Liver (tissue), 9 donors: ENCODE results near the gene B2M. TPM values are rescaled to one million over a fixed set of nuclear protein-coding genes. Genes with fewer than 3 reads are reported as not detected.

Experiments
- DNase-seq: peaks from one replicate; pipeline ENCODE4 v3.0.0-alpha.2; 2017; ENCODE audit warnings: low spot score
- H3K27ac ChIP-seq, 2 donors: one replicate each; pipeline ENCODE4 v1.7.0; 2013; ENCODE audit warnings: inconsistent platforms in 2 of 2, low read length in 2 of 2, control low read depth in 1 of 2, low read depth in 1 of 2, mild to moderate bottlenecking in 1 of 2
- H3K27me3 ChIP-seq, 4 donors: one replicate each; pipeline versions ENCODE4 v1.6.1 to v1.7.0; 2013; ENCODE audit warnings: low read length in 3 of 4, inconsistent platforms in 1 of 4, mild to moderate bottlenecking in 1 of 4, moderate library complexity in 1 of 4; ENCODE audit not compliant: control insufficient read depth in 4 of 4, insufficient read depth in 4 of 4
- H3K36me3 ChIP-seq, 4 donors: one replicate each; pipeline versions ENCODE4 v1.6.1 to v1.7.0; 2013; ENCODE audit warnings: low read length in 3 of 4, mild to moderate bottlenecking in 3 of 4, low read depth in 1 of 4, moderate library complexity in 1 of 4; ENCODE audit not compliant: control insufficient read depth in 4 of 4, insufficient read depth in 3 of 4
- H3K4me1 ChIP-seq, 4 donors: one replicate each; pipeline versions ENCODE4 v1.6.1 to v1.7.0; 2013; ENCODE audit warnings: low read length in 3 of 4, mild to moderate bottlenecking in 3 of 4, moderate library complexity in 1 of 4; ENCODE audit not compliant: control insufficient read depth in 4 of 4, insufficient read depth in 4 of 4
- H3K4me3 ChIP-seq, 3 donors: one replicate each; pipeline versions ENCODE4 v1.6.1 to v1.7.0; 2013; ENCODE audit warnings: low read length in 3 of 3, control low read depth in 1 of 3, low read depth in 1 of 3, mild to moderate bottlenecking in 1 of 3
- H3K9ac ChIP-seq, 2 donors: one replicate each; pipeline ENCODE4 v1.7.0; 2013; ENCODE audit warnings: low read length in 2 of 2, mild to moderate bottlenecking in 2 of 2, moderate library complexity in 2 of 2, control low read depth in 1 of 2, low read depth in 1 of 2
- H3K9me3 ChIP-seq, 4 donors: one replicate each; pipeline versions ENCODE4 v1.6.1 to v1.7.0; 2013; ENCODE audit warnings: low read length in 3 of 4; ENCODE audit not compliant: control insufficient read depth in 4 of 4
- CTCF ChIP-seq: fragments of 150-350 bp; IDR thresholded peaks from 2 replicates; pipeline ENCODE4 v1.5.1; 2017; ENCODE audit warnings: improper control_type of control experiment, low read depth, low read length; ENCODE audit not compliant: missing input control
- FOXA1 ChIP-seq: IDR thresholded peaks from 2 replicates; pipeline ENCODE4 v1.6.1; 2016; ENCODE audit warnings: antibody characterized with exemption
- FOXA2 ChIP-seq: IDR thresholded peaks from 2 replicates; pipeline ENCODE4 v1.6.1; 2016; ENCODE audit warnings: antibody characterized with exemption
- GABPA ChIP-seq, 2 donors: IDR thresholded peaks in 1 of 2; conservative IDR thresholded peaks in 1 of 2; 2 replicates each; pipeline ENCODE4 v1.6.1; 2016; ENCODE audit warnings: antibody characterized with exemption in 2 of 2, mild to moderate bottlenecking in 1 of 2, moderate library complexity in 1 of 2
- HNF4G ChIP-seq: IDR thresholded peaks from 2 replicates; pipeline ENCODE4 v1.6.1; 2016; ENCODE audit warnings: antibody characterized with exemption
- JUND ChIP-seq, 2 donors: IDR thresholded peaks; 2 replicates each; pipeline ENCODE4 v1.6.1; 2016; ENCODE audit warnings: antibody characterized with exemption in 2 of 2
- MAX ChIP-seq: IDR thresholded peaks from 2 replicates; pipeline ENCODE4 v1.6.1; 2016; ENCODE audit warnings: antibody characterized with exemption
- RAD21 ChIP-seq, 2 donors: IDR thresholded peaks; 2 replicates each; pipeline ENCODE4 v1.6.1; 2016; ENCODE audit warnings: antibody characterized with exemption in 2 of 2, mild to moderate bottlenecking in 2 of 2
- RXRA ChIP-seq, 2 donors: IDR thresholded peaks; 2 replicates each; pipeline ENCODE4 v1.6.1; 2017 to 2018; ENCODE audit warnings: antibody characterized with exemption in 2 of 2, mild to moderate bottlenecking in 1 of 2
- TAF1 ChIP-seq: conservative IDR thresholded peaks from 2 replicates; pipeline ENCODE4 v1.6.1; 2016; ENCODE audit warnings: antibody characterized with exemption, mild to moderate bottlenecking
- YY1 ChIP-seq: IDR thresholded peaks from 2 replicates; pipeline ENCODE4 v1.6.1; 2016; ENCODE audit warnings: antibody characterized with exemption, mild to moderate bottlenecking
- WGBS: extraction: QIAGEN DNeasy Blood & Tissue Kit; methylation state at CpG from one replicate; pipeline ENCODE4 v1.1.7; 2013; 5-methylcytosine and 5-hydroxymethylcytosine counted together
- polyA plus RNA-seq, 2 donors: library from polyadenylated mRNA; stranded (reverse) in 1 of 2; unstranded in 1 of 2; fragments of 200-250 nt in 1 of 2; fragments of >200 nt in 1 of 2; fragmentation: Nextera tagmentation in 1 of 2; extraction: Ambion mirVana in 1 of 2; gene quantifications; one replicate each; pipeline versions ENCODE4 v1.2.1 to v1.2.3, GENCODE V29; 2013 to 2015
- total RNA-seq, 2 donors: library from RNA; depleted of rRNA; stranded (reverse); fragments of >200 nt; gene quantifications; one replicate each; pipeline ENCODE4 v1.2.3, GENCODE V29; 2014
- TF ChIP-seq, protein P1 (sequence below): IDR thresholded peaks from 2 replicates; pipeline ENCODE4 v1.6.1; 2016; ENCODE audit warnings: antibody characterized with exemption
- TF ChIP-seq, protein P2 (sequence below): IDR thresholded peaks from 2 replicates; pipeline ENCODE4 v1.6.1; 2016; ENCODE audit warnings: antibody characterized with exemption
- donor health status: healthy.
- donor health status: healthy.
- donor health status: healthy.
- donor health status: healthy.
- donor health status: healthy.

The B2M gene
- total and polyA plus RNA-seq, 4 donors: 1,388 to 3,787 (median 2,950) TPM

GRCh38 chr15:44712346-44713005 is 1.2 kb downstream of the B2M start:
- Histone ChIP-seq H3K9ac (peak overlapping the region; percentile 74 to 98), H3K4me3 (peak overlapping the region; percentile 56 to 93 (median 88)), H3K4me1 (peaks cover 0 to 23% (median 10%) of the 10 kb centered on the region in 4 donors), H3K27me3 (no peaks in the 10 kb centered on the region), H3K27ac (peak overlapping the region; percentile 99), H3K36me3 (peaks cover 6 to 25% (median 25%) of the 10 kb centered on the region in 4 donors), H3K9me3 (no peaks in the 10 kb centered on the region)
- peak; percentile 64 for DNase-seq
- WGBS: 5% methylated on average over 24 of the region's 24 CpGs
- TF ChIP-seq HNF4G (no peak), YY1 (peak; percentile 58), RXRA (IDR thresholded peaks at IDR 0.05) (peak in 1 of 2 donors; percentile 18), CTCF (no peak), FOXA1 (no peak), RAD21 (IDR thresholded peaks at IDR 0.05) (peak in 1 of 2 donors; percentile 18), TAF1 (peak; percentile 20), MAX (peak; percentile 43)
- TF ChIP-seq, protein P1, sequence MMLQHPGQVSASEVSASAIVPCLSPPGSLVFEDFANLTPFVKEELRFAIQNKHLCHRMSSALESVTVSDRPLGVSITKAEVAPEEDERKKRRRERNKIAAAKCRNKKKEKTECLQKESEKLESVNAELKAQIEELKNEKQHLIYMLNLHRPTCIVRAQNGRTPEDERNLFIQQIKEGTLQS: no peak

- Histone ChIP-seq H3K27ac (peak overlapping the region; percentile 99), H3K4me3 (peak overlapping the region; percentile 56 to 93 (median 88)), H3K9me3 (no peaks in the 10 kb centered on the region), H3K36me3 (peaks cover 7 to 33% (median 33%) of the 10 kb centered on the region in 4 donors), H3K27me3 (no peaks in the 10 kb centered on the region), H3K4me1 (peaks cover 0 to 23% (median 10%) of the 10 kb centered on the region in 4 donors), H3K9ac (peak overlapping the region; percentile 74 to 98)
- WGBS: 62% methylated on average over 5 of the region's 5 CpGs
- TF ChIP-seq YY1: no peak
- no peak for DNase-seq
Observed at GRCh38 chr15:44713006-44713966, 2.0 kb downstream of the B2M start.

DNA sequence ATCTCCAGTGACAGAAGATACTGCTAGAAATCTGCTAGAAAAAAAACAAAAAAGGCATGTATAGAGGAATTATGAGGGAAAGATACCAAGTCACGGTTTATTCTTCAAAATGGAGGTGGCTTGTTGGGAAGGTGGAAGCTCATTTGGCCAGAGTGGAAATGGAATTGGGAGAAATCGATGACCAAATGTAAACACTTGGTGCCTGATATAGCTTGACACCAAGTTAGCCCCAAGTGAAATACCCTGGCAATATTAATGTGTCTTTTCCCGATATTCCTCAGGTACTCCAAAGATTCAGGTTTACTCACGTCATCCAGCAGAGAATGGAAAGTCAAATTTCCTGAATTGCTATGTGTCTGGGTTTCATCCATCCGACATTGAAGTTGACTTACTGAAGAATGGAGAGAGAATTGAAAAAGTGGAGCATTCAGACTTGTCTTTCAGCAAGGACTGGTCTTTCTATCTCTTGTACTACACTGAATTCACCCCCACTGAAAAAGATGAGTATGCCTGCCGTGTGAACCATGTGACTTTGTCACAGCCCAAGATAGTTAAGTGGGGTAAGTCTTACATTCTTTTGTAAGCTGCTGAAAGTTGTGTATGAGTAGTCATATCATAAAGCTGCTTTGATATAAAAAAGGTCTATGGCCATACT is 4.0 kb downstream of the B2M start:
- no peaks in the 10 kb centered on the region for H3K27me3 ChIP-seq
- no peak for DNase-seq
- no peaks in the 10 kb centered on the region for H3K9me3 ChIP-seq
- H3K27ac ChIP-seq: no peak overlapping the region
- H3K4me3 ChIP-seq: no peak overlapping the region
- TF ChIP-seq, protein P2, sequence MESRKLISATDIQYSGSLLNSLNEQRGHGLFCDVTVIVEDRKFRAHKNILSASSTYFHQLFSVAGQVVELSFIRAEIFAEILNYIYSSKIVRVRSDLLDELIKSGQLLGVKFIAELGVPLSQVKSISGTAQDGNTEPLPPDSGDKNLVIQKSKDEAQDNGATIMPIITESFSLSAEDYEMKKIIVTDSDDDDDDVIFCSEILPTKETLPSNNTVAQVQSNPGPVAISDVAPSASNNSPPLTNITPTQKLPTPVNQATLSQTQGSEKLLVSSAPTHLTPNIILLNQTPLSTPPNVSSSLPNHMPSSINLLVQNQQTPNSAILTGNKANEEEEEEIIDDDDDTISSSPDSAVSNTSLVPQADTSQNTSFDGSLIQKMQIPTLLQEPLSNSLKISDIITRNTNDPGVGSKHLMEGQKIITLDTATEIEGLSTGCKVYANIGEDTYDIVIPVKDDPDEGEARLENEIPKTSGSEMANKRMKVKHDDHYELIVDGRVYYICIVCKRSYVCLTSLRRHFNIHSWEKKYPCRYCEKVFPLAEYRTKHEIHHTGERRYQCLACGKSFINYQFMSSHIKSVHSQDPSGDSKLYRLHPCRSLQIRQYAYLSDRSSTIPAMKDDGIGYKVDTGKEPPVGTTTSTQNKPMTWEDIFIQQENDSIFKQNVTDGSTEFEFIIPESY: no peak
- TF ChIP-seq JUND (IDR thresholded peaks at IDR 0.05) (no peak), RAD21 (IDR thresholded peaks at IDR 0.05) (no peak), TAF1 (no peak), HNF4G (no peak), GABPA (IDR thresholded peaks at IDR 0.05 in 1 of 2, conservative IDR thresholded peaks at IDR 0.05 in 1 of 2) (no peak), FOXA2 (no peak), CTCF (no peak), YY1 (no peak)
- peaks cover 11 to 43% (median 40%) of the 10 kb centered on the region in 4 donors for H3K36me3 ChIP-seq
- 72% methylated on average over 6 of the region's 6 CpGs for WGBS
- H3K4me1 ChIP-seq: peaks cover 1 to 21% (median 10%) of the 10 kb centered on the region in 4 donors
- no peak overlapping the region for H3K9ac ChIP-seq
